ENCODE data around the gene SERPINB8. TPM values are rescaled to one million over a fixed set of nuclear protein-coding genes. Genes with fewer than 3 reads are reported as not detected.

SERPINB8 gene
- total RNA-seq, 2 experiments from 2014 or later: 1.5 to 2.5 TPM

GRCh38 chr18:63949068-63949737, 20.7 kb upstream of the SERPINB8 start, which contains the start of gene HMSD:
HMSD (plus strand) TSS chr18:63949301; CDS start chr18:63953456, 4,155 bp downstream.
- H3K9me3 ChIP-seq (ENCODE audit: low read length): no peaks in the 10 kb centered on the region
- no peaks in the 10 kb centered on the region for H3K36me3 ChIP-seq (ENCODE audit: insufficient read depth, low read length)
- H4K20me1 ChIP-seq (ENCODE audit: insufficient read depth, low read length): no peaks in the 10 kb centered on the region
- TF ChIP-seq CTCF (conservative IDR thresholded peaks at IDR 0.05; ENCODE audit: low read length) (no peak), EZH2phosphoT487 (IDR thresholded peaks at IDR 0.05; ENCODE audit: borderline replicate concordance, low read depth, low read length) (no peak)
- intact Hi-C loops (cut with micrococcal nuclease; ENCODE audit: unreplicated experiment): no loop called here
- H3K9me2 ChIP-seq (ENCODE audit: insufficient read depth, low read length): no peaks in the 10 kb centered on the region
- DNase-seq (ENCODE audit: low spot score): no peak
- H3K79me2 ChIP-seq (ENCODE audit: insufficient read depth, low read depth, low read length): no peaks in the 10 kb centered on the region
- no peaks in the 10 kb centered on the region for H3K4me1 ChIP-seq (ENCODE audit: insufficient read depth, low read length, poor library complexity, severe bottlenecking)
- H2AFZ ChIP-seq (ENCODE audit: low read length): no peak within 1 kb of the TSS
- H3K27ac ChIP-seq (ENCODE audit: low read depth, low read length, poor library complexity, severe bottlenecking): no peak within 1 kb of the TSS
- POLR2A ChIA-PET: no interaction called here
- no peak within 1 kb of the TSS for H3K4me2 ChIP-seq (ENCODE audit: low read length)
- CTCF ChIA-PET (ENCODE audit: unreplicated experiment): no interaction called here
- no peak within 1 kb of the TSS for H3K4me3 ChIP-seq (ENCODE audit: low read depth, low read length, poor library complexity, severe bottlenecking)
- BruUV-seq (replicated peaks): no TSS peak

GRCh38 chr18:63951302-63951705, 18.6 kb upstream of the SERPINB8 start:
- intact Hi-C loops (cut with micrococcal nuclease; ENCODE audit: unreplicated experiment): no loop called here
- DNase-seq (ENCODE audit: low spot score): no peak
- Histone ChIP-seq H3K9me2 (ENCODE audit: insufficient read depth, low read length) (no peaks in the 10 kb centered on the region), H4K20me1 (ENCODE audit: insufficient read depth, low read length) (no peaks in the 10 kb centered on the region), H2AFZ (ENCODE audit: low read length) (no peak overlapping the region), H3K4me2 (ENCODE audit: low read length) (no peak overlapping the region), H3K9me3 (ENCODE audit: low read length) (no peaks in the 10 kb centered on the region), H3K4me3 (ENCODE audit: low read depth, low read length, poor library complexity, severe bottlenecking) (no peak overlapping the region), H3K4me1 (ENCODE audit: insufficient read depth, low read length, poor library complexity, severe bottlenecking) (no peaks in the 10 kb centered on the region), H3K79me2 (ENCODE audit: insufficient read depth, low read depth, low read length) (no peaks in the 10 kb centered on the region), H3K27ac (ENCODE audit: low read depth, low read length, poor library complexity, severe bottlenecking) (no peak overlapping the region), H3K36me3 (ENCODE audit: insufficient read depth, low read length) (no peaks in the 10 kb centered on the region)
- POLR2A ChIA-PET: no interaction called here
- TF ChIP-seq CTCF (conservative IDR thresholded peaks at IDR 0.05; ENCODE audit: low read length): no peak
- no peak for TF ChIP-seq EZH2phosphoT487 (IDR thresholded peaks at IDR 0.05; ENCODE audit: borderline replicate concordance, low read depth, low read length)
- CTCF ChIA-PET (ENCODE audit: unreplicated experiment): no interaction called here
- BruUV-seq (replicated peaks): no TSS peak

GRCh38 chr18:63953811-63954210, 16.1 kb upstream of the SERPINB8 start:
- BruUV-seq (replicated peaks): no TSS peak
- H3K36me3 ChIP-seq (ENCODE audit: insufficient read depth, low read length): no peaks in the 10 kb centered on the region
- H3K4me3 ChIP-seq (ENCODE audit: low read depth, low read length, poor library complexity, severe bottlenecking): no peak overlapping the region
- intact Hi-C loops (cut with micrococcal nuclease; ENCODE audit: unreplicated experiment): no loop called here
- ChIA-PET POLR2A (no interaction called here), CTCF (ENCODE audit: unreplicated experiment) (no interaction called here)
- H3K4me1 ChIP-seq (ENCODE audit: insufficient read depth, low read length, poor library complexity, severe bottlenecking): no peaks in the 10 kb centered on the region
- no peaks in the 10 kb centered on the region for H3K9me2 ChIP-seq (ENCODE audit: insufficient read depth, low read length)
- no peaks in the 10 kb centered on the region for H3K79me2 ChIP-seq (ENCODE audit: insufficient read depth, low read depth, low read length)
- H3K9me3 ChIP-seq (ENCODE audit: low read length): no peaks in the 10 kb centered on the region
- no peak overlapping the region for H2AFZ ChIP-seq (ENCODE audit: low read length)
- H4K20me1 ChIP-seq (ENCODE audit: insufficient read depth, low read length): no peaks in the 10 kb centered on the region
- TF ChIP-seq EZH2phosphoT487 (IDR thresholded peaks at IDR 0.05; ENCODE audit: borderline replicate concordance, low read depth, low read length) (no peak), CTCF (conservative IDR thresholded peaks at IDR 0.05; ENCODE audit: low read length) (no peak)
- no peak overlapping the region for H3K27ac ChIP-seq (ENCODE audit: low read depth, low read length, poor library complexity, severe bottlenecking)
- H3K4me2 ChIP-seq (ENCODE audit: low read length): no peak overlapping the region
- DNase-seq (ENCODE audit: low spot score): no peak

Measured in OCI-LY7 (cell line).